Neural progenitor cell (in vitro differentiated cells): Measurements from ENCODE around the gene KCNT1. TPM values are rescaled to one million over a fixed set of nuclear protein-coding genes. Genes with fewer than 3 reads are reported as not detected.

Experiments
- DNase-seq: peaks from one replicate; pipeline ENCODE4 v3.0.0-alpha.2; 2016; ENCODE audit warnings: low spot score
- H2AFZ ChIP-seq: fragments of 200-600 bp; sonication (generic); replicated peaks from 2 replicates; pipeline ENCODE4 v1.6.1; 2016; ENCODE audit warnings: antibody characterized with exemption
- H3F3A ChIP-seq: fragments of 200-600 bp; sonication (generic); 2 replicates; pipeline ENCODE4 v1.6.1; 2016; ENCODE audit warnings: antibody characterized with exemption, low read depth
- H3K27ac ChIP-seq: fragments of 200-600 bp; sonication (generic); 2 replicates; pipeline ENCODE4 v1.5.1; 2016; ENCODE audit warnings: mild to moderate bottlenecking
- H3K27me3 ChIP-seq: fragments of 200-600 bp; sonication (generic); 2 replicates; pipeline ENCODE4 v1.6.1; 2016; ENCODE audit warnings: mild to moderate bottlenecking, moderate library complexity
- H3K36me3 ChIP-seq: fragments of 200-600 bp; sonication (generic); 2 replicates; pipeline ENCODE4 v1.5.1; 2016
- H3K4me1 ChIP-seq: fragments of 200-600 bp; sonication (generic); 2 replicates; pipeline ENCODE4 v1.6.1; 2016; ENCODE audit warnings: mixed run types
- H3K4me2 ChIP-seq: fragments of 200-600 bp; sonication (generic); 2 replicates; pipeline ENCODE4 v1.6.1; 2016
- H3K4me3 ChIP-seq: fragments of 200-600 bp; sonication (generic); 2 replicates; pipeline ENCODE4 v1.5.1; 2016
- H3K79me2 ChIP-seq: fragments of 200-600 bp; sonication (generic); 2 replicates; pipeline ENCODE4 v1.6.1; 2016; ENCODE audit warnings: low read depth
- H3K9ac ChIP-seq: fragments of 200-600 bp; sonication (generic); 2 replicates; pipeline ENCODE4 v1.6.1; 2016
- H3K9me3 ChIP-seq: fragments of 200-600 bp; sonication (generic); 2 replicates; pipeline ENCODE4 v1.5.1; 2016; ENCODE audit warnings: low read depth
- H4K20me1 ChIP-seq: fragments of 200-600 bp; sonication (generic); 2 replicates; pipeline ENCODE4 v1.6.1; 2016; ENCODE audit warnings: low read depth
- H3K27ac Mint-ChIP-seq: 3 replicates; pipeline ENCODE4 v1.8.0; 2021; ENCODE audit warnings: mixed read lengths
- H3K27me3 Mint-ChIP-seq: 2 replicates; pipeline ENCODE4 v1.8.0; 2022; ENCODE audit warnings: low read depth, mild to moderate bottlenecking, inconsistent platforms, moderate library complexity, mixed read lengths; ENCODE audit not compliant: insufficient read depth
- H3K36me3 Mint-ChIP-seq: 3 replicates; pipeline ENCODE4 v1.8.0; 2021; ENCODE audit warnings: mixed read lengths
- H3K4me1 Mint-ChIP-seq: 3 replicates; pipeline ENCODE4 v1.8.0; 2021; ENCODE audit warnings: mixed read lengths
- H3K4me3 Mint-ChIP-seq: 3 replicates; pipeline ENCODE4 v1.8.0; 2021; ENCODE audit warnings: mild to moderate bottlenecking, moderate library complexity, mixed read lengths
- H3K9me3 Mint-ChIP-seq: 3 replicates; pipeline ENCODE4 v1.8.0; 2020; ENCODE audit warnings: mixed read lengths
- EZH2 ChIP-seq: fragments of 200-600 bp; sonication (generic); IDR thresholded peaks from 2 replicates; pipeline ENCODE4 v1.6.1; 2017; ENCODE audit warnings: antibody characterized with exemption, mild to moderate bottlenecking, moderate library complexity
- EZH2phosphoT487 ChIP-seq: fragments of 200-600 bp; sonication (generic); IDR thresholded peaks from 2 replicates; pipeline ENCODE4 v1.6.1; 2017; ENCODE audit warnings: antibody characterized with exemption
- total RNA-seq: library from RNA; depleted of rRNA; stranded (reverse); fragments of >200 nt; gene quantifications from 2 replicates; pipeline ENCODE4 v1.2.3, GENCODE V29; 2015; ENCODE audit warnings: low replicate concordance
- TF ChIP-seq, protein P1 (sequence below): fragments of 200-600 bp; sonication (generic); IDR thresholded peaks from 2 replicates; pipeline ENCODE4 v1.5.1; 2017; ENCODE audit warnings: antibody characterized with exemption, mild to moderate bottlenecking

The KCNT1 gene
- total RNA-seq, 1 donor from 2014 or later: not detected

DNA sequence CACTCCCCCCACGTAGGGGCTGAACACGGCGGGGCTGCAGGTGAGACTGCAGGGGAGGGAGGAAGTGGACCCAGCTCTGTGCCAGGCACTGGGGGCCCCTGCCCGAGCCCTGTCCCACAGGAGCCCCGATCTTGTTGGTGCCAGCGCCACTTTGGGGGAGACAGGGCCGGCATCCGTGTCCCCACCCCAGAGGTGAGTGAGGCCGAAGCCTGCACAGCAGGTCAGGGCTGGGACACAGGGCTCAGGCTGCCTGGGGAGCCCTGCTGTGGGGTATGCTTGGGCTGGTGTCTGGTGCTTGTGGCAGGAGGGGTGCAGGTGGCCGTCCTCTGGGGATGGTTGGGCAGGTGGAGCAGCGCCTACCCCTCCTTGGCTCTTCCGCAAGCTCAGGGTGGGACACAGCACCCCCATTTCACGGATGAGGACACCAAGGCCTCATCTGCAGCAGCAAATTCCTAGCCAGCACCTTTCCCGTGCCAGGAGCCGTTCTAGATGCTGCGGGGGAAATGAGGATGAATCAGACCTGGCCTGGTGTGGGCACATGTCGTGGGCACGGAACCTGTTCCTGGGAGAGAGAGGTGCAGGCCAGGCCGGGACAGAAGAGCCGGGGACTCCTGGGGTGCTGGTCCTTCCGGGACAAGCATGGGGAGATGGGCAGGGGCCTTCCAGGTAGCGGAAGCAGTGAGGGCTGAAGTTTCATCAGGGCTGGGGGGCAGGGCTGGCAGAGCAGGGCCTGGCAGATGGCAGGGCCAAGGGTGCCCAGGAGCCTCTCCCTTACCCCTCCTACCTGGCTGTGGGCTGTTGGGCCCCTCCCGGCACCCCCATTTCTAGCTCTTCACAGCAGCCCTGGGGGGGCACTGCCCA, 35.2 kb downstream of the KCNT1 start:
- no peak overlapping the region for H3K27ac ChIP-seq
- no peak for TF ChIP-seq EZH2phosphoT487
- no peak for TF ChIP-seq EZH2
- TF ChIP-seq, protein P1, sequence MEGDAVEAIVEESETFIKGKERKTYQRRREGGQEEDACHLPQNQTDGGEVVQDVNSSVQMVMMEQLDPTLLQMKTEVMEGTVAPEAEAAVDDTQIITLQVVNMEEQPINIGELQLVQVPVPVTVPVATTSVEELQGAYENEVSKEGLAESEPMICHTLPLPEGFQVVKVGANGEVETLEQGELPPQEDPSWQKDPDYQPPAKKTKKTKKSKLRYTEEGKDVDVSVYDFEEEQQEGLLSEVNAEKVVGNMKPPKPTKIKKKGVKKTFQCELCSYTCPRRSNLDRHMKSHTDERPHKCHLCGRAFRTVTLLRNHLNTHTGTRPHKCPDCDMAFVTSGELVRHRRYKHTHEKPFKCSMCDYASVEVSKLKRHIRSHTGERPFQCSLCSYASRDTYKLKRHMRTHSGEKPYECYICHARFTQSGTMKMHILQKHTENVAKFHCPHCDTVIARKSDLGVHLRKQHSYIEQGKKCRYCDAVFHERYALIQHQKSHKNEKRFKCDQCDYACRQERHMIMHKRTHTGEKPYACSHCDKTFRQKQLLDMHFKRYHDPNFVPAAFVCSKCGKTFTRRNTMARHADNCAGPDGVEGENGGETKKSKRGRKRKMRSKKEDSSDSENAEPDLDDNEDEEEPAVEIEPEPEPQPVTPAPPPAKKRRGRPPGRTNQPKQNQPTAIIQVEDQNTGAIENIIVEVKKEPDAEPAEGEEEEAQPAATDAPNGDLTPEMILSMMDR: no peak
- no peak overlapping the region for H2AFZ ChIP-seq
- DNase-seq: no peak
- H3K36me3 ChIP-seq: no peaks in the 10 kb centered on the region
- H3K27me3 ChIP-seq: peaks cover 24% of the 10 kb centered on the region
- H3K4me3 Mint-ChIP-seq: no peak overlapping the region
- H3K9me3 Mint-ChIP-seq: peaks cover 8% of the 10 kb centered on the region
- peak overlapping the region; percentile 32 for H3K4me3 ChIP-seq
- H3K79me2 ChIP-seq: no peaks in the 10 kb centered on the region
- no peaks in the 10 kb centered on the region for H4K20me1 ChIP-seq
- no peak overlapping the region for H3K9ac ChIP-seq
- no peaks in the 10 kb centered on the region for H3K9me3 ChIP-seq
- no peaks in the 10 kb centered on the region for H3K4me1 ChIP-seq
- peaks cover 2% of the 10 kb centered on the region for H3K4me1 Mint-ChIP-seq
- no peak overlapping the region for H3K27ac Mint-ChIP-seq
- H3F3A ChIP-seq: peaks cover 2% of the 10 kb centered on the region
- peaks cover 19% of the 10 kb centered on the region for H3K27me3 Mint-ChIP-seq
- H3K4me2 ChIP-seq: peak overlapping the region; percentile 68
- H3K36me3 Mint-ChIP-seq: no peaks in the 10 kb centered on the region

DNA sequence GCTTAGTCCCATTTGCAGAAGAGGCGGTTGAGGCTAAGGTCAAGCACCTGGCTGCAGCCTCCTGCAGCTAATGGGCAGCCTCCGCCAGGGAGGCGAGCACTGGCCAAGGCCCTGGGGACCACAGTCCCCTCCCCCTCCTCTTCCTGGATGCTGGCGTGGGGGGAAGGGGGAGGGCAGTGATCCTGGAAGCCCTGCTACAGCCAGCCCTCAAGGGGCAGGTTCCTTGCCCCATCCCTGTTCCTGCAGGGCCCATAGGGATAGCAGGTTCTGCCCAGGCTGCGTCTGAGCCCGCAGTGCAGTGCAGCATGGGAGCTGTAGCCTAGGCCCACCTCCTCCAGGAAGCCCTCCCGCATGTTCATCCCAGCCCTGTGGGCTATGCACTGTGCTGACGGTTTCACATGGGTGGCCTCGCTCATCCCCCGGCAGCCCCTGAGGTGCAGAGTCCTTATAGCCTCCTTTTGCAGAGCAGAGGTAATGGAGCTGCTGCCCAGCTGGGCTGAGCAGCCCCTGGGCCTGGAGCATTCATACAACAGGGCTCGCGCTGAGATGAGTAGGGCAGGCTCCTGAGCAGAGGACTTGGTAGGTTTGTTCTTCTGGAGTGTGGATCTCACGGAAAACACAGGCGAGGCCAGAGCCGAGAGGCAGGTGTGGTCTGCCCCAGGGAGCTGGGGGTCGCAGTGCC, 36.0 kb downstream of the KCNT1 start:
- Mint-ChIP-seq H3K27me3 (peaks cover 18% of the 10 kb centered on the region), H3K4me1 (peaks cover 2% of the 10 kb centered on the region)
- H3K27ac ChIP-seq: no peak overlapping the region

DNA sequence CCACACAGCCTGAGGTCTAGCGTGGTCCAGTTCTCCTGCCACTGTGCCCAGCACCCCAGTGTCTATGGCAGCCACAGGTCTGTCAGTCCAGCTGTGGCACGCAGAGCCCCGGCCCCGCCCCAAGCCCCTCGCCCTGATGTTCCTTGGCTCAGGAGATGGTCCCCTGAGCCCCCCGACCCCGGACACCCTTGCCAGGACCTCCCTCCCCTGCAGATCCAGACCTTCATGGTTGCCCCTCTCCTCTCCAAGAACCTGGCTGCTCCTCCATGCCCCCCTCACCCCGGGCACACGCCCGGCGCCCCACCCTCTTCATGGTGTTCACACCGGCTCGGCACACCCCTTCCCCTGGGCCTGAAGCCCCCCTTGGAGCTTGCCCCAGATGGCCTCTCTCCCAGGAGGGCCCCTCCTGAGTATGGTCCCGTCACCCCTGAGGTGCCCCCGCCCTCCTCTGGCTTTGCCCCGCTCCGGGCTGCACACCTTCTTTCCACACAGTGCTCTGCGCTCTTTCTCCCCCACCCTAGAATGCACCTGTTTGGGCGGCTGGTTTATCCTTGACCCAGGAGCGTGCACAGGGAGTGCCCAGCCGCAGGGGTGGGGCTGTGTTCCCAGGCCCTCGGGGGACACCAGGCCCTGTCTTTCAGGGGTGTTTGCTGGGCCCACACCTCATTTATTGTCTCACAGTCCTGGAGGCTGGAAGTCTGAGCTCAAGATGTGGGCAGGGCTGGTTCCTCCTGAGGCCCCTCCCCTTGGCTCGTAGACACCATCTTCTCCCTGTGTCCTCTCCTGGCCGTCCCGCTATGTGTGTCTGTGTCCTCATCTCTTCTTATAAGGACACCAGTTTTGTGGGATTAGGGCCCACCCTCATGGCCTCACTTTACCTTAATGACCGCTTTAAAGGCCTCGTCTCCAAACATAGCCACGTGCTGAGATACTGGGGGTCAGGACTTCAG, 37.6 kb downstream of the KCNT1 start:
- Histone ChIP-seq H3K27ac (no peak overlapping the region), H3K9ac (no peak overlapping the region), H3K4me3 (no peak overlapping the region), H4K20me1 (no peaks in the 10 kb centered on the region), H3K9me3 (no peaks in the 10 kb centered on the region), H3K27me3 (peaks cover 24% of the 10 kb centered on the region), H3K79me2 (no peaks in the 10 kb centered on the region), H2AFZ (no peak overlapping the region), H3K4me2 (no peak overlapping the region), H3K4me1 (no peaks in the 10 kb centered on the region), H3K36me3 (no peaks in the 10 kb centered on the region), H3F3A (peaks cover 2% of the 10 kb centered on the region)
- H3K4me1 Mint-ChIP-seq: no peaks in the 10 kb centered on the region
- no peak for TF ChIP-seq EZH2phosphoT487
- no peak for TF ChIP-seq EZH2
- TF ChIP-seq, protein P1: no peak
- no peaks in the 10 kb centered on the region for H3K36me3 Mint-ChIP-seq
- no peaks in the 10 kb centered on the region for H3K9me3 Mint-ChIP-seq
- H3K27ac Mint-ChIP-seq: no peak overlapping the region
- H3K4me3 Mint-ChIP-seq: no peak overlapping the region
- H3K27me3 Mint-ChIP-seq: peaks cover 16% of the 10 kb centered on the region
- DNase-seq: no peak

More for the DNA sequence above, 36.0 kb downstream of the KCNT1 start:
- peaks cover 2% of the 10 kb centered on the region for H3K9me3 Mint-ChIP-seq
- Histone ChIP-seq H3K36me3 (no peaks in the 10 kb centered on the region), H3K4me3 (no peak overlapping the region), H4K20me1 (no peaks in the 10 kb centered on the region), H3K79me2 (no peaks in the 10 kb centered on the region), H3K9ac (no peak overlapping the region), H3K27me3 (peaks cover 24% of the 10 kb centered on the region), H3K4me1 (no peaks in the 10 kb centered on the region), H2AFZ (no peak overlapping the region), H3K9me3 (no peaks in the 10 kb centered on the region), H3K4me2 (no peak overlapping the region), H3F3A (peaks cover 2% of the 10 kb centered on the region)
- no peak overlapping the region for H3K4me3 Mint-ChIP-seq
- H3K36me3 Mint-ChIP-seq: no peaks in the 10 kb centered on the region
- H3K27ac Mint-ChIP-seq: no peak overlapping the region
- no peak for DNase-seq
- no peak for TF ChIP-seq EZH2
- no peak for TF ChIP-seq EZH2phosphoT487
- TF ChIP-seq, protein P1: no peak
